Chondrocyte (in vitro differentiated cells): ENCODE data around the gene PRUNE2. TPM values are rescaled to one million over a fixed set of nuclear protein-coding genes. Genes with fewer than 3 reads are reported as not detected.

Source experiments
- DNase-seq: peaks from one replicate; pipeline ENCODE4 v3.0.0; 2021; ENCODE audit warnings: mixed read lengths, low spot score
- H3K27ac Mint-ChIP-seq: one replicate; pipeline ENCODE4 v1.8.0; 2021; ENCODE audit warnings: mild to moderate bottlenecking, moderate library complexity, mixed read lengths; ENCODE audit not compliant: unreplicated experiment
- H3K27me3 Mint-ChIP-seq: 2 replicates; pipeline ENCODE4 v1.8.0; 2021; ENCODE audit warnings: low read depth, mixed read lengths
- H3K36me3 Mint-ChIP-seq: 2 replicates; pipeline ENCODE4 v1.8.0; 2021; ENCODE audit warnings: low read depth, mixed read lengths
- H3K4me1 Mint-ChIP-seq: 2 replicates; pipeline ENCODE4 v1.8.0; 2021; ENCODE audit warnings: low read depth, mild to moderate bottlenecking, mixed read lengths
- H3K4me3 Mint-ChIP-seq: one replicate; pipeline ENCODE4 v1.8.0; 2021; ENCODE audit warnings: mild to moderate bottlenecking, moderate library complexity, mixed read lengths; ENCODE audit not compliant: unreplicated experiment
- H3K9me3 Mint-ChIP-seq: 2 replicates; pipeline ENCODE4 v1.8.0; 2021; ENCODE audit warnings: low read depth, mixed read lengths
- CTCF ChIP-seq: fragments of 200-600 bp; sonication (generic); IDR thresholded peaks from 2 replicates; pipeline ENCODE4 v1.5.0; 2021; ENCODE audit warnings: antibody characterized with exemption, mild to moderate bottlenecking, moderate library complexity
- total RNA-seq: library from RNA; stranded (reverse); gene quantifications from 3 replicates; pipeline ENCODE4 v1.2.1, GENCODE V29; 2021

The PRUNE2 gene
- total RNA-seq, 1 donor from 2014 or later: 10.5 TPM

GRCh38 chr9:76796296-76796695, 109.6 kb downstream of the PRUNE2 start:
- Mint-ChIP-seq H3K36me3 (no peaks in the 10 kb centered on the region), H3K27ac (no peak overlapping the region), H3K9me3 (no peaks in the 10 kb centered on the region), H3K4me1 (no peaks in the 10 kb centered on the region), H3K4me3 (no peak overlapping the region), H3K27me3 (peaks cover 34% of the 10 kb centered on the region)
- TF ChIP-seq CTCF: no peak
- DNase-seq: no peak

GRCh38 chr9:76793784-76794431, 112.0 kb downstream of the PRUNE2 start:
- Mint-ChIP-seq H3K36me3 (no peaks in the 10 kb centered on the region), H3K27me3 (peaks cover 29% of the 10 kb centered on the region), H3K4me1 (no peaks in the 10 kb centered on the region), H3K9me3 (no peaks in the 10 kb centered on the region), H3K4me3 (no peak overlapping the region), H3K27ac (no peak overlapping the region)
- TF ChIP-seq CTCF: no peak
- DNase-seq: no peak

GRCh38 chr9:76789840-76790239, 116.1 kb downstream of the PRUNE2 start:
- Mint-ChIP-seq H3K36me3 (no peaks in the 10 kb centered on the region), H3K27ac (no peak overlapping the region), H3K9me3 (no peaks in the 10 kb centered on the region), H3K4me1 (no peaks in the 10 kb centered on the region), H3K4me3 (no peak overlapping the region), H3K27me3 (peaks cover 23% of the 10 kb centered on the region)
- no peak for DNase-seq
- TF ChIP-seq CTCF: no peak

GRCh38 chr9:76787677-76788076, 118.2 kb downstream of the PRUNE2 start:
- no peak for TF ChIP-seq CTCF
- Mint-ChIP-seq H3K36me3 (peaks cover 2% of the 10 kb centered on the region), H3K27me3 (peaks cover 22% of the 10 kb centered on the region), H3K4me3 (no peak overlapping the region), H3K27ac (no peak overlapping the region), H3K4me1 (no peaks in the 10 kb centered on the region), H3K9me3 (no peaks in the 10 kb centered on the region)
- DNase-seq: no peak

GRCh38 chr9:76785501-76785900, 120.4 kb downstream of the PRUNE2 start:
- Mint-ChIP-seq H3K36me3 (peaks cover 2% of the 10 kb centered on the region), H3K4me1 (no peaks in the 10 kb centered on the region), H3K27ac (no peak overlapping the region), H3K9me3 (no peaks in the 10 kb centered on the region), H3K4me3 (no peak overlapping the region), H3K27me3 (peaks cover 20% of the 10 kb centered on the region)
- no peak for DNase-seq
- no peak for TF ChIP-seq CTCF
